ENCODE data around the gene PAMR1.

GRCh38 chr11:35552616-35553015 lies 27.2 kb upstream of the PAMR1 start:
- TF ChIP-seq CTCF (IDR thresholded peaks at IDR 0.05): no peak
- TF ChIP-seq ZSCAN20 (CRISPR knock-in tag; IDR thresholded peaks at IDR 0.05): no peak
- TF ChIP-seq JUNB (IDR thresholded peaks at IDR 0.05): no peak
- no peak for TF ChIP-seq MAX (IDR thresholded peaks at IDR 0.05)
- no peak for TF ChIP-seq JUN (IDR thresholded peaks at IDR 0.05)
- TF ChIP-seq RNF2 (IDR thresholded peaks at IDR 0.05; ENCODE audit: borderline replicate concordance, low read depth): no peak
- no peak for TF ChIP-seq USF2 (IDR thresholded peaks at IDR 0.05)
- TF ChIP-seq TP53 (CRISPR knock-in tag; IDR thresholded peaks at IDR 0.05): no peak
- TF ChIP-seq CBX2 (IDR thresholded peaks at IDR 0.05; ENCODE audit: borderline replicate concordance, low read depth): no peak

Data from A549 (cell line).